ENCODE measurements around the gene ADA.

GRCh38 chr20:44609006-44609515 is 42.4 kb downstream of the ADA start:
- no peak for TF ChIP-seq CTCF (IDR thresholded peaks at IDR 0.05; ENCODE audit: borderline replicate concordance, extremely low read depth, low read length, poor library complexity, severe bottlenecking)
- TF ChIP-seq EZH2 (IDR thresholded peaks at IDR 0.05; ENCODE audit: borderline replicate concordance, low read depth, low read length, severe bottlenecking): no peak
